Measurements from ENCODE around the gene ARID1A. TPM values are rescaled to one million over a fixed set of nuclear protein-coding genes. Genes with fewer than 3 reads are reported as not detected.

Gene ARID1A
- total and polyA plus RNA-seq, 9 of the 15 experiments (the other 6 are each of a cell fraction or from before 2014, with no cell fraction given), result 8.3 to 88.3 (median 22.5) TPM

DNA sequence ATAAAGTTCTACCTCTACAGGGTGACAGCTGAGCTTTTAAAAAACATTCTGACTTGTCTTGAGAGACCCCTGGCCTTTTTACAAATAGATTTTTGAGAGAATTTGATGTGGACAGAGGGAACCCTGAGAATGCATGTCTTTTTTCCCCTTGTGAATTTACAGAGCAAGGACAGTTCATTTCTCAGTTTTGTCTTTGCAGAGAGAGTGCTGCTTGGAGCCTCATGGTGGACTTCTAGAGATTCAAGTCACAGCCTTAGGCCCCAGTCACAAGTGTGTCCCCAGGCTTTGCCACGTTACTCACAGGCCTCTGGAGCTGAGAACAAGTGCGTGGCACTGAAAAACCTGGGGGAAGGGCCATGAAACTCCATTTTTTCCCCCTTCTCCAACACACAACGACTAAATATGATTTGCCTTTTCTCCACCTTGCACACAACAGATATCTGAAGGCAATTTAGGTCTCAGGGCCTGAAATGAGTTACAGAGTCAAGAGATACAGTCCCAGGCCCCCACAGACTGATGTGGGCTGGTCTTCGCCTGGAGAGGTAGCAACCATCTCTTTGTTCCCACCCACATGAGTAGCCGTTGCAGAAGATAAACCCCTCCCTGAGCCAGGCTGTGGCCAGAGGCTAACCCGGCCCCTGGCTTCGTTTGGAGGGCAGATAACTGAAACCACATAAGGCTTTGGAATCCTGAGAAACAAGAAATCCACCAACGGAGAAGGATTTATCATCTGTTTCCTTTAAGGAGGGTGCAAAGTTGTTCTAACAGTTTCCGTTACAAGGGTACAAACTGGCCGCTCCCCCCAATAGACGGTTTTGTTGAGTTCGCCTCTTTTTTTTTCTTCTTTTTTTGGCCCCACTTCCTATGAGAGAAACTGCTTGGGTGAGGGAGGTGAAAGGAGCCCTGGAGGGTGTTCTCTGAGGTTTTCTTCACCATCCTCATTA is 90.9 kb downstream of the ARID1A start (continued):
- peak; percentile 62 to 87; a peak in 3 of 4 replicates for TF ChIP-seq FOXK2 (conservative IDR thresholded peaks at IDR 0.05 in 1 of 2, IDR thresholded peaks at IDR 0.05 in 1 of 2; ENCODE audit: low read depth in 2 of 2)
- peak in 1 of 2 experiments; percentile 60; a peak in 1 of 4 replicates for TF ChIP-seq SIN3A (IDR thresholded peaks at IDR 0.05; ENCODE audit: borderline replicate concordance in 2 of 2, control insufficient read depth in 1 of 2, low read depth in 2 of 2, low read length in 2 of 2)
- TF ChIP-seq CHD4 (IDR thresholded peaks at IDR 0.05; ENCODE audit: insufficient read depth, insufficient replicate concordance, low read depth, low read length, poor library complexity, severe bottlenecking), result no peak
- TF ChIP-seq PML (IDR thresholded peaks at IDR 0.05; ENCODE audit: low read length), result peak; percentile 79
- TF ChIP-seq, protein P1, sequence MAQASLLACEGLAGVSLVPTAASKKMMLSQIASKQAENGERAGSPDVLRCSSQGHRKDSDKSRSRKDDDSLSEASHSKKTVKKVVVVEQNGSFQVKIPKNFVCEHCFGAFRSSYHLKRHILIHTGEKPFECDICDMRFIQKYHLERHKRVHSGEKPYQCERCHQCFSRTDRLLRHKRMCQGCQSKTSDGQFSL (CRISPR knock-in tag; IDR thresholded peaks at IDR 0.05), result no peak
- TF ChIP-seq, protein P1 (tag; IDR thresholded peaks at IDR 0.05), result peak; percentile 28 to 43; a peak in 2 of 4 replicates
- TF ChIP-seq SRF (CRISPR knock-in tag; IDR thresholded peaks at IDR 0.05), result peak in 1 of 2 experiments; percentile 84; a peak in 2 of 4 replicates
- no peak for TF ChIP-seq POU5F1 (IDR thresholded peaks at IDR 0.05; ENCODE audit: borderline replicate concordance, low read depth, low read length, partially characterized antibody)
- TF ChIP-seq WHSC1 (IDR thresholded peaks at IDR 0.05; ENCODE audit: low read length), result no peak
- TF ChIP-seq, protein P2, sequence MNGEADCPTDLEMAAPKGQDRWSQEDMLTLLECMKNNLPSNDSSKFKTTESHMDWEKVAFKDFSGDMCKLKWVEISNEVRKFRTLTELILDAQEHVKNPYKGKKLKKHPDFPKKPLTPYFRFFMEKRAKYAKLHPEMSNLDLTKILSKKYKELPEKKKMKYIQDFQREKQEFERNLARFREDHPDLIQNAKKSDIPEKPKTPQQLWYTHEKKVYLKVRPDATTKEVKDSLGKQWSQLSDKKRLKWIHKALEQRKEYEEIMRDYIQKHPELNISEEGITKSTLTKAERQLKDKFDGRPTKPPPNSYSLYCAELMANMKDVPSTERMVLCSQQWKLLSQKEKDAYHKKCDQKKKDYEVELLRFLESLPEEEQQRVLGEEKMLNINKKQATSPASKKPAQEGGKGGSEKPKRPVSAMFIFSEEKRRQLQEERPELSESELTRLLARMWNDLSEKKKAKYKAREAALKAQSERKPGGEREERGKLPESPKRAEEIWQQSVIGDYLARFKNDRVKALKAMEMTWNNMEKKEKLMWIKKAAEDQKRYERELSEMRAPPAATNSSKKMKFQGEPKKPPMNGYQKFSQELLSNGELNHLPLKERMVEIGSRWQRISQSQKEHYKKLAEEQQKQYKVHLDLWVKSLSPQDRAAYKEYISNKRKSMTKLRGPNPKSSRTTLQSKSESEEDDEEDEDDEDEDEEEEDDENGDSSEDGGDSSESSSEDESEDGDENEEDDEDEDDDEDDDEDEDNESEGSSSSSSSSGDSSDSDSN (IDR thresholded peaks at IDR 0.05; ENCODE audit: borderline replicate concordance in 1 of 2, low read depth in 2 of 2, low read length in 2 of 2), result peak; percentile 86 to 97
- TF ChIP-seq CCAR2 (IDR thresholded peaks at IDR 0.05; ENCODE audit: low read depth, low read length), result no peak
- no peak for TF ChIP-seq PTRF (tag; IDR thresholded peaks at IDR 0.05)
- TF ChIP-seq TSC22D4 (tag; IDR thresholded peaks at IDR 0.05), result no peak
- TF ChIP-seq NR2C2 (CRISPR knock-in tag; IDR thresholded peaks at IDR 0.05), result peak; percentile 50; the same call in 1 of the 2 replicates
- peak; percentile 74 for TF ChIP-seq NR2C2 (tag; IDR thresholded peaks at IDR 0.05)
- no peak for TF ChIP-seq CHD1 (IDR thresholded peaks at IDR 0.05; ENCODE audit: low read length)
- peak; percentile 60 for TF ChIP-seq RBBP5 (IDR thresholded peaks at IDR 0.05; ENCODE audit: borderline replicate concordance, insufficient read depth, low read length, poor library complexity, severe bottlenecking)
- peak; percentile 57 for TF ChIP-seq EGR1 (conservative IDR thresholded peaks at IDR 0.05)
- TF ChIP-seq C11orf30 (IDR thresholded peaks at IDR 0.05; ENCODE audit: low read depth), result no peak
- TF ChIP-seq MEIS2 (IDR thresholded peaks at IDR 0.05; ENCODE audit: partially characterized antibody), result peak; percentile 48
- peak; percentile 83 for TF ChIP-seq L3MBTL2 (IDR thresholded peaks at IDR 0.05)
- no peak for TF ChIP-seq ZNF551 (CRISPR knock-in tag; IDR thresholded peaks at IDR 0.05)
- no peak for TF ChIP-seq ZNF263 (CRISPR knock-in tag; IDR thresholded peaks at IDR 0.05; ENCODE audit: borderline replicate concordance)

All from K562 (cell line).